Muscle layer of colon (tissue), 2 donors: ENCODE measurements around the gene BTF3.
"Not testable (repeated sequence)": the region's sequence is repeated elsewhere in the genome, so short reads cannot be mapped to it uniquely, and the experiment has no call there.

Experiments used
- H3K27ac ChIP-seq: one replicate; pipeline ENCODE4 v1.7.0; 2013; ENCODE audit warnings: low read depth, mild to moderate bottlenecking, low read length, moderate library complexity
- H3K27me3 ChIP-seq, 2 donors: one replicate each; pipeline ENCODE4 v1.7.0; 2013; ENCODE audit warnings: low read length in 2 of 2, mild to moderate bottlenecking in 2 of 2; ENCODE audit not compliant: insufficient read depth in 2 of 2, control insufficient read depth in 1 of 2
- H3K36me3 ChIP-seq: one replicate; pipeline ENCODE4 v1.7.0; 2013; ENCODE audit warnings: mild to moderate bottlenecking, low read length; ENCODE audit not compliant: insufficient read depth
- H3K4me1 ChIP-seq: one replicate; pipeline ENCODE4 v1.7.0; 2013; ENCODE audit warnings: mild to moderate bottlenecking, low read length; ENCODE audit not compliant: insufficient read depth
- H3K4me3 ChIP-seq, 2 donors: one replicate each; pipeline ENCODE4 v1.7.0; 2013; ENCODE audit warnings: low read length in 2 of 2, low read depth in 1 of 2, mild to moderate bottlenecking in 1 of 2, moderate library complexity in 1 of 2
- H3K9ac ChIP-seq: one replicate; pipeline ENCODE4 v1.7.0; 2013; ENCODE audit warnings: low read length
- H3K9me3 ChIP-seq: one replicate; pipeline ENCODE4 v1.7.0; 2013; ENCODE audit warnings: mild to moderate bottlenecking, low read length
- donor health status: abdominal sarcoma.
- donor health status: Adenocarcinoma of cecum.

The BTF3 gene

GRCh38 chr5:73464016-73464745 is 34.1 kb upstream of the BTF3 start:
- H3K27ac ChIP-seq, result no peak overlapping the region

GRCh38 chr5:73468638-73469037 is 29.6 kb upstream of the BTF3 start:
- H3K9me3 ChIP-seq, H3K9ac ChIP-seq, H3K4me3 ChIP-seq, H3K36me3 ChIP-seq, H3K27me3 ChIP-seq, H3K4me1 ChIP-seq, H3K27ac ChIP-seq: not testable (repeated sequence)

More at GRCh38 chr5:73464016-73464745, 34.1 kb upstream of the BTF3 start:
- Histone ChIP-seq H3K9ac (no peak overlapping the region), H3K4me3 (no peak overlapping the region), H3K27me3 (no peaks in the 10 kb centered on the region), H3K9me3 (no peaks in the 10 kb centered on the region), H3K4me1 (no peaks in the 10 kb centered on the region), H3K36me3 (no peaks in the 10 kb centered on the region)

DNA sequence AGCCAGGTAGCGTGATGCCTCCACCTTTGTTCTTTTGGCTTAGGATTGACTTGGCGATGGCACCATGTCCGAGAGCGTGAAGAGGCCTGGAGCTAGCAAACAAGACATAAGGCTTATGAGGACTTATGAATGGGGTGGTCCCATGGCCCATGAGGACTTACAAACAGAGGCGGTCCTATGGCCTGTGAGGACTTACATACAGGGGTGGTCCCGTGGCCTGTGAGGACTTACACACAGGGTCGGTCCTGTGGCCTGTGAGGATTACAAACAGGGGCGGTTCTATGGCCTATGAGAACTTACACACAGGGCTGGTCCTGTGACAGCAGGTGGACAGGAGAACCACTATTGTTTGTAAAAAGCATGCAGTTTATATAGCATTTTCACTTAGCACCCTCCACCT is 28.4 kb upstream of the BTF3 start:
- no peak overlapping the region for H3K27ac ChIP-seq
- H3K9me3 ChIP-seq, result no peaks in the 10 kb centered on the region
- no peak overlapping the region for H3K9ac ChIP-seq
- H3K4me3 ChIP-seq, result no peak overlapping the region
- H3K4me1 ChIP-seq, result no peaks in the 10 kb centered on the region
- H3K27me3 ChIP-seq, result no peaks in the 10 kb centered on the region
- H3K36me3 ChIP-seq, result no peaks in the 10 kb centered on the region

GRCh38 chr5:73471654-73472053 is 26.6 kb upstream of the BTF3 start:
- Histone ChIP-seq H3K9ac (no peak overlapping the region), H3K4me1 (no peaks in the 10 kb centered on the region), H3K27ac (no peak overlapping the region), H3K9me3 (no peaks in the 10 kb centered on the region), H3K36me3 (no peaks in the 10 kb centered on the region), H3K4me3 (no peak overlapping the region), H3K27me3 (no peaks in the 10 kb centered on the region)

DNA sequence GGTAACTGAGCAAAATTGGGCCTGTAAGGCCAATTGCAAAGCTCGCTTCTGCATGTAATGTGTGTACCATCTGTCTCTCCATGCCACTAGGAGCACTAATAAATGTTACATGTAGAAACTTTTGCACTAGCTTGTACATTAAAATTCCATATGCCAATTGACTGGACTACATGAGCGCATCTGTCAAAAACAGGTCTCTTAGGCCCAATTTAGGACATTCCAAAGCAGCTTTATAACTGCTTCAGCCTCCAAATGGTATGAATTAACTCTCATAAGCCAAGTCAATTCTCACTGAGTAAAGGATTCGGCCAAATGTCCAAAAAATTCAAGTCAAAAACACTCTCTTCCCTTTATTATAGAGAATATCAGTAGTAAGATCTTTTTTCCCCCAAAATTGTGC is 26.1 kb upstream of the BTF3 start:
- Histone ChIP-seq H3K27ac (no peak overlapping the region), H3K9me3 (no peaks in the 10 kb centered on the region)

DNA sequence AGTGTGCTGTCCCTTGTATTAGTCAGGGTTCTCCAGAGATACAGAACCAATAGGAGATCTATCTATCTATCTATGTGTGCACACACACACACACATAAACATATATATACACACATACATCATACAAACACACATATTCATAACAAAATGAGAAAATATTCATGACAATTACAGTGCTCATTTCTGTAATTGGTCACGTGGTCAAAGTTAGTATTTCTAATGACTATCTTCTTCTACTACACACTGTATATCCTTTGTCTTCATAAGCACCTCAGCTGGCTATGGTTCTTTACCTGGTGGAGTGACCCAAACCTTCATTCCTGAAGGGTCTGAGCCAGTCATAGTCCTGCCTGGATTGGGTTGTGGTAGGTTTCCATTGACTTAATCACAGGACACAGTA is 17.7 kb upstream of the BTF3 start:
- H3K4me3 ChIP-seq, result no peak overlapping the region
- H3K9ac ChIP-seq, result no peak overlapping the region
- H3K9me3 ChIP-seq, result no peaks in the 10 kb centered on the region
- no peaks in the 10 kb centered on the region for H3K27me3 ChIP-seq
- H3K36me3 ChIP-seq, result no peaks in the 10 kb centered on the region
- H3K27ac ChIP-seq, result no peak overlapping the region
- no peaks in the 10 kb centered on the region for H3K4me1 ChIP-seq

More for the DNA sequence above, 26.1 kb upstream of the BTF3 start:
- Histone ChIP-seq H3K27me3 (no peaks in the 10 kb centered on the region), H3K4me3 (no peak overlapping the region), H3K36me3 (no peaks in the 10 kb centered on the region), H3K4me1 (no peaks in the 10 kb centered on the region), H3K9ac (no peak overlapping the region)

- H3K9me3 ChIP-seq, result no peaks in the 10 kb centered on the region
- H3K27me3 ChIP-seq, result no peaks in the 10 kb centered on the region
- H3K27ac ChIP-seq, result no peak overlapping the region
- H3K36me3 ChIP-seq, result no peaks in the 10 kb centered on the region
- H3K4me1 ChIP-seq, result no peaks in the 10 kb centered on the region
- H3K4me3 ChIP-seq, result no peak overlapping the region
- no peak overlapping the region for H3K9ac ChIP-seq
These were observed 15.7 kb upstream of the BTF3 start for GRCh38 chr5:73482383-73483136.

GRCh38 chr5:73483676-73484075 is 14.6 kb upstream of the BTF3 start:
- no peak overlapping the region for H3K9ac ChIP-seq
- H3K4me1 ChIP-seq, result no peaks in the 10 kb centered on the region
- H3K27ac ChIP-seq, result no peak overlapping the region
- no peaks in the 10 kb centered on the region for H3K36me3 ChIP-seq
- no peak overlapping the region for H3K4me3 ChIP-seq
- no peaks in the 10 kb centered on the region for H3K9me3 ChIP-seq
- H3K27me3 ChIP-seq, result no peaks in the 10 kb centered on the region

DNA sequence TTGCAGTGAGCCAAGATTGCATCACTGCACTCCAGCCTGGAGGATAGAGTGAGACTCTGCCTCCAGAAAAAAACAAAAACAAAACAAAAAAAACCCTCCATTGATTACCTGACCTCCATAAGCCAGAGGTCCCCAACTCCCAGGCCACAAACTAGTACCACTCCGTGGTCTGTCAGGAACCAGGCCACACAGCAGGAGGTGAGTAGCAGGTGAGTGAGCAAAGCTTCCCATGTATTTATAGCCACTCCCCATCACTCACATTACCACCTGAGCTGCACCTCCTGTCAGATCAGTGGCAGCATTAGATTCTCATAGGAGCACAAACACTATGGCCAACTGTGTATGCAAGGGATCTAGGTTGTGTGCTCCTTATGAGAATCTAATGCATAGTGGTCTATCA is 13.7 kb upstream of the BTF3 start:
- no peak overlapping the region for H3K4me3 ChIP-seq
- H3K9ac ChIP-seq, result no peak overlapping the region
- H3K27me3 ChIP-seq, result no peaks in the 10 kb centered on the region
- no peak overlapping the region for H3K27ac ChIP-seq
- H3K4me1 ChIP-seq, result no peaks in the 10 kb centered on the region
- H3K36me3 ChIP-seq, result no peaks in the 10 kb centered on the region
- no peaks in the 10 kb centered on the region for H3K9me3 ChIP-seq

- no peak overlapping the region for H3K4me3 ChIP-seq
- H3K9me3 ChIP-seq, result no peaks in the 10 kb centered on the region
- no peaks in the 10 kb centered on the region for H3K36me3 ChIP-seq
- no peaks in the 10 kb centered on the region for H3K27me3 ChIP-seq
- no peak overlapping the region for H3K9ac ChIP-seq
- H3K4me1 ChIP-seq, result no peaks in the 10 kb centered on the region
- no peak overlapping the region for H3K27ac ChIP-seq
These were observed 12.5 kb upstream of the BTF3 start for GRCh38 chr5:73485715-73486114.

- Histone ChIP-seq H3K27ac (no peak overlapping the region), H3K9ac (no peak overlapping the region), H3K4me3 (no peak overlapping the region), H3K27me3 (no peaks in the 10 kb centered on the region), H3K36me3 (no peaks in the 10 kb centered on the region), H3K9me3 (no peaks in the 10 kb centered on the region), H3K4me1 (no peaks in the 10 kb centered on the region)
These were observed 11.9 kb upstream of the BTF3 start for GRCh38 chr5:73486119-73486899.
